ENCODE results near the gene RFC4.

DNA sequence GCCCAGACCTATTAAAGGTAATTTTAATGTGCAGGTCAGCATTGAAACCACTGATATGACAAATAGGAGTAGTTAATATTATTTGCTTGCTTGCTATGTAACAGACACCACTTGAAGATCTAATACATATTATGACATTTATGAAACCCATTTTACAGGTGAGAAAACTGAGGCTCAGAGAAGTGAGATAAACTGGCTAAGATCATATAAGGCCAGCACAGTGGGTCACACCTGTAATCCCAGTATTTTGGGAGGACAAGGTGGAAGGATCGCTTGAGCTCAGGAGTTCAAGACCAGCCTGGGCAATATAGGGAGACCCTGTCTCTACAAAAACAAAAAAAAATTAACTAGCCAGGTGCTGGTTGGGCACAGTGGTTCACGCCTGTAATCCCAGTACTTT lies 56.0 kb downstream of the RFC4 start:
- TF ChIP-seq CEBPB (IDR thresholded peaks at IDR 0.05; ENCODE audit: low read depth, low read length) (no peak), POLR2A (IDR thresholded peaks at IDR 0.05; ENCODE audit: low read depth, low read length) (no peak), RAD21 (IDR thresholded peaks at IDR 0.05; ENCODE audit: low read length) (no peak), MAZ (IDR thresholded peaks at IDR 0.05; ENCODE audit: borderline replicate concordance, low read depth, low read length) (no peak), RCOR1 (IDR thresholded peaks at IDR 0.05; ENCODE audit: insufficient replicate concordance, low read length) (no peak), MXI1 (IDR thresholded peaks at IDR 0.05; ENCODE audit: borderline replicate concordance, low read depth, low read length) (no peak), RFX5 (IDR thresholded peaks at IDR 0.05; ENCODE audit: low read depth, low read length) (no peak), CHD1 (IDR thresholded peaks at IDR 0.05; ENCODE audit: low read depth, low read length) (no peak), FOS (IDR thresholded peaks at IDR 0.05; ENCODE audit: low read depth, low read length) (no peak), BHLHE40 (IDR thresholded peaks at IDR 0.05; ENCODE audit: low read depth, low read length) (no peak)
- TF ChIP-seq, protein P1, sequence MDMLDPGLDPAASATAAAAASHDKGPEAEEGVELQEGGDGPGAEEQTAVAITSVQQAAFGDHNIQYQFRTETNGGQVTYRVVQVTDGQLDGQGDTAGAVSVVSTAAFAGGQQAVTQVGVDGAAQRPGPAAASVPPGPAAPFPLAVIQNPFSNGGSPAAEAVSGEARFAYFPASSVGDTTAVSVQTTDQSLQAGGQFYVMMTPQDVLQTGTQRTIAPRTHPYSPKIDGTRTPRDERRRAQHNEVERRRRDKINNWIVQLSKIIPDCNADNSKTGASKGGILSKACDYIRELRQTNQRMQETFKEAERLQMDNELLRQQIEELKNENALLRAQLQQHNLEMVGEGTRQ (IDR thresholded peaks at IDR 0.05; ENCODE audit: low read depth, low read length): no peak
- TF ChIP-seq, protein P2, sequence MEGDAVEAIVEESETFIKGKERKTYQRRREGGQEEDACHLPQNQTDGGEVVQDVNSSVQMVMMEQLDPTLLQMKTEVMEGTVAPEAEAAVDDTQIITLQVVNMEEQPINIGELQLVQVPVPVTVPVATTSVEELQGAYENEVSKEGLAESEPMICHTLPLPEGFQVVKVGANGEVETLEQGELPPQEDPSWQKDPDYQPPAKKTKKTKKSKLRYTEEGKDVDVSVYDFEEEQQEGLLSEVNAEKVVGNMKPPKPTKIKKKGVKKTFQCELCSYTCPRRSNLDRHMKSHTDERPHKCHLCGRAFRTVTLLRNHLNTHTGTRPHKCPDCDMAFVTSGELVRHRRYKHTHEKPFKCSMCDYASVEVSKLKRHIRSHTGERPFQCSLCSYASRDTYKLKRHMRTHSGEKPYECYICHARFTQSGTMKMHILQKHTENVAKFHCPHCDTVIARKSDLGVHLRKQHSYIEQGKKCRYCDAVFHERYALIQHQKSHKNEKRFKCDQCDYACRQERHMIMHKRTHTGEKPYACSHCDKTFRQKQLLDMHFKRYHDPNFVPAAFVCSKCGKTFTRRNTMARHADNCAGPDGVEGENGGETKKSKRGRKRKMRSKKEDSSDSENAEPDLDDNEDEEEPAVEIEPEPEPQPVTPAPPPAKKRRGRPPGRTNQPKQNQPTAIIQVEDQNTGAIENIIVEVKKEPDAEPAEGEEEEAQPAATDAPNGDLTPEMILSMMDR (conservative IDR thresholded peaks at IDR 0.05; ENCODE audit: low read depth, low read length): no peak
